GM21717 (cell line): ENCODE measurements around the gene ROR2.

ENCODE experiments used
- ATAC-seq: cut with Tn5 transposase; IDR thresholded peaks from one replicate; pipeline ENCODE4 v1.9.1; 2021; ENCODE audit warnings: mild to moderate bottlenecking, moderate library complexity; ENCODE audit not compliant: unreplicated experiment

ROR2 gene

DNA sequence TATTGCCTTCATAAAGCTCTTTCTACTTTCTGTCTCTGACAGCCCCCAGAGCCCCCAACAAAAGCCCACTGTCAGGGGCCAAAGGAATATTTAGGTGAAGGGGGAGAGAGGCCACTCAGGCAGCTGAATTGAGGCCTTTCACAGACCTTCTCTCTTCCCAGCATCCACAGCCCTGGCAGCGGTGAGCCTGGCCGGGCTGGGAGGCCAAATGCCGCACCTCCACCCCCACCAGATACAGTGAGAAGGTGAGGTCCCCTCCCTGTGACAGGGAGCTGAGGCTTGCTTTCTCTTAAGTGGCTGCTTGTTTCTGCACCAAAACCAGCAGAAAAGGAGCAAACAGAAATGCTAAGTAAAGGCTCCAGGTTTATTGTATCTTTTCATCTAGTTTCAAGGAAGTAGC lies 168.1 kb downstream of the ROR2 start:
- ATAC-seq: no peak

DNA sequence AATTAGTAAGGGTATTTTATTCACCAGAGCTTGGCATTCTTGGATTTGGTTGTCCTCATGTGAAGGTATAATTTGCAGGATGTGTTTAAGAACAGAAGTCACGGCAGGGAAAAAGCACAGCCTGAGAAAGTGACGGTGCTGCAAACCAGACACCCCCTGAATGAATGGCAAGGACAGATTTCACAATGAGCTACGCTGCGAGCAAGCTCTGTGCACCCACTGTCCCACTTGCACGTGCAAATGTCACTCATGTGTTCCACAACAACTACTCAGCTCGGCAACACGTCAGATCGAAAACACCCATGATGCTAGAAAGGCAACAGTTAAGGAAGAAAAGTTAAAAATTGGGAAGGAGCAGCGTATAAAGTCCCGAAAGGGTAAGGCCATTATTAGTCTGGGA lies 168.9 kb downstream of the ROR2 start:
- ATAC-seq: no peak

GRCh38 chr9:91778031-91778430 lies 172.0 kb downstream of the ROR2 start:
- no peak for ATAC-seq

DNA sequence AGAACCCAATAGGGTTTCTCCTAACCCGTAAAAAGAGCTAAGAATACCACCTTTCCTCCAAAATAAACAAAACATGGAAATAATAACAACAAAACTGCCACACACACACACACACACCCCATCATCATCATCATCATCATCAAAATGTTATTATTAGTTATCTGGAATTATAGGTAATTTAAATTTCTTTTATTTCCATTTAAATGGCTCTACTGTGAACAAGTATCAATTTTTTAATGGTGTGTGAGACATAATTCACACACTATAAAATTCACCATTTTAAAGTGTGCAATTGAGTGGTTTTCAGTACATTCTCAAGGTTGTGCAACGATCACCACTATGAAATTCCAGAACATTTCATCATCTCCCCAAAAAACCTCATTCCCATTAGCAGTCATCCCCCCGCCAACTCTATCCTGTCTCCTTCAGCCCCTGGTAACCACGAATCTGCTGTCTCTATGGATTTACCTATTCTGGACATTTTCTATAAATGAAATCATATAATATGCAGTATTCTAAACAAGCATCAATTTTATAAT lies 172.7 kb downstream of the ROR2 start:
- ATAC-seq: no peak

DNA sequence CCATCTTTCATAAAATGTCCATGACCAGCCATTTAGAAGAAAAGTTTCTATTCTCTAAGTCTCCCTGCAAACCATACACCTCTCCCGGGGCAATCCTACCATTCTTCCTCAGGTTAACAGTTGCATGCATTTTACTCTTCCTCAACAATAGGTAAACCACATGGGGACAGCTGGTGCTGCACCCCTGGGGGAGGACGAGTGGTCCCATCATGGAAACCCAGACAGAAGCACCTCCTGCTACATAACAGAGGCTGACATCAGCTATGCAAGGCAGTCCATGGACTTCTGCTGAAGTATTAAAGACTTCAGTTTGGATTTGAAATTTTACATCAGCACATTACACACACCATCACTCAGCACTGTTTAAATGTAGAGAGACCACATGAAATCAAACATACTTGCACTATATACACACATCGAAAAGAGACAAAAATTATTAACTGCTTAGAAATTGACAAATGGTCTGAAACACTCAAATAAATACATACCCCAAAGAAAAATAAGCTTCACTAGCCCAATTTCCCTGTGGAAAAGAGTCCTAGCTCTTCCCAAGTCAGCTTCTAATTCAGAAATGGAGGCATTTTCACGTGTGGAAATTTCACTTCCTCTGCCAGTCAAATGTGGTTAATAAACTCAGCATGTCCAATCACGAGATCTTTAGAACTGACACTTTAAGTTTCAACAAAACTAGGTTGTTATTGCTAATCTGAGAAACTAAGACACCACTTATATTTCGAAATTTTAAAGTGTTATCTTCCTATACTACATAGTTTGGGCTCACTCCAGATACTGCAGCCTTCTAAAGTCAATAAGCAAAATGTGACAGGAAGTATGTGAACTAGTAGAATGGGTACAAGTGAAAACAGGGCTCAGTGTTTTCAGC lies 173.4 kb downstream of the ROR2 start:
- ATAC-seq: no peak

GRCh38 chr9:91775708-91776028 lies 174.4 kb downstream of the ROR2 start:
- no peak for ATAC-seq

DNA sequence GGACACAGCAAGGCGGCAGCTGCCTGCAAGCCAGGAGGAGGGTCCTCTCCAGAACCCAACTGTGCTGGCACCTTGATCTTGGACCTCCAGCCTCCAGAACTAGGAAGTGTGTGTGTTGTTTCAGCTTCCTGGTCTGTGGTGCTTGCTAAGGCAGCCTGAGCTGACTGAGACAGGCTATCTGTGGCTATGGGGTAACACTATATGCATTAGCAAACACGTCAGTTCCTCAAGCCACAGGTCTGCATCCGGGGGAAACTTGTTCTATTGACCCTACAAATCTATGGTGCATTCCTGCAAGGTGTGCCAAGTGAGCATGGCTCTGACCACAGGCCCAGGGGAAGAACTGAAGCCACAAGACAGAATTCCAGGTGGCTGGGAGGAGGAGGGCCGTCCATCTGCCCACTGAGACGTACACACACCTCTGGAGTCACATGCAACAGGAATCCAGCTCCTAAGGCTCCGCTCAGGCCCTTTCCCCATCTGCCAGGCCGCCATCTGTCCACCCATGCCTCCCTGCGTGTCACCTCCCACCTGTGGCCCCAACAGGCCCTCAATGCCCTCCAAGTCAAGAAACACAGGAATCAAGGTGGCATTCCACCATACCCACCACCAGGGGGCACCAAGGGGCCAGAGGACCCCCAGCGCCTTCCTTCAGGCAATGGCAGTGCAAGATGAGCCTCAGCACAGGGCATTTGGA lies 174.9 kb downstream of the ROR2 start:
- ATAC-seq: no peak

GRCh38 chr9:91773156-91773555 lies 176.9 kb downstream of the ROR2 start:
- ATAC-seq: no peak

- ATAC-seq: no peak
These were observed 178.2 kb downstream of the ROR2 start for GRCh38 chr9:91771864-91772263.

DNA sequence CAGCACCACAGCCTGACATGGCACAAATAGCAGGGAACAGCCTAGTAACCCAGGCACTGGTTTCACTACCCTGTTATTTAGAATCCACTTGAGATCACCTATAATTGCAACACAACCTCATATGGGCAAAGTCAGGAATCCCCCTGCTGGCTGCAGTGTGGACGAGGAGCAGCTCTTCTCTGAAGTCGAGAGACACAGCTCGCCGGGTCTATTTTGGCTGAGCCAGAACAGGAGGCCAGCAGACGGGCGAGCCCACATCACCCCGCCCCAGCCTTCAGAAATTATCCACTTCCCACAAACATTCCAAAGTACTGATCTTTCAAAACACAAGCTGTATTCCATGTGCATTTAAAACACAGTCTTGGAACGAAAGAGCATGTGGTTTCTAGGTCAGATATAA lies 179.0 kb downstream of the ROR2 start:
- no peak for ATAC-seq

- no peak for ATAC-seq
These were observed 179.8 kb downstream of the ROR2 start for GRCh38 chr9:91770229-91770628.

- no peak for ATAC-seq
These were observed 180.8 kb downstream of the ROR2 start for GRCh38 chr9:91768977-91769916.

- no peak for ATAC-seq
These were observed 181.5 kb downstream of the ROR2 start for GRCh38 chr9:91768507-91768906.

DNA sequence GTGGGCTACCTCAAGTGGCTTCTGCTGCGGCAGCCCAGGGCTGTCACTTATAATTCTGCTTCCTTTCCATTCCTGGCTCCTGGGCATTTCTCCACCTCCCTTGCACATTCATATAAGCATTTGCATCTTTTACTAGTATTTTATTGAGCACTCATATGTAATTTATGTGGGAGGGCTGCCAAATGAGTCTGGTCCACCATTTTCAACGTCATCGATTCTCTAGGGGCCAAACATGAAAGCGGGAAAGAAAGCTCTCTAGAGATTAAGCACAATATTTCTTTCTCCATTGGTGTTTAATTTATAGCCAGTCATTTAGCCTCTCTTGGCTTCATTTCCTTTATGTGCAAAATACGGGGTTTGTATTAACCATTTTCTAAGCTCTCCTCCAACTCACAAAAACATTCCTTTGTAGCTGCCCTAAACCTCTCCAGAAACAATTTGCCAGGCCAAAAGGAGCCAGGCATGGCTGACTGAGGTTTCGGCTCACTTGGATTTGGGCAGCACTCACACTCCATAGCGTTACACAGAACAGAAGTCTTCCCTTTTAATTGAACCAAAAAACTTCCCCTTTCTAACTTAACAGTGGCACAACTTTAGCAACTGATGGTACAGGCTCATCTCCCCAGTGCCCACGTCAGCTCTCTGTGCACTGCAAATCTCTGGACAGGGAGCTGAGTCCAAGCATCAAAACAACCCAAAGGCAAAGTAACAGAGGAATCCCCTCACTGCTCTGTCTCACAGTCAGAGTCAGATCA lies 183.5 kb downstream of the ROR2 start:
- no peak for ATAC-seq

DNA sequence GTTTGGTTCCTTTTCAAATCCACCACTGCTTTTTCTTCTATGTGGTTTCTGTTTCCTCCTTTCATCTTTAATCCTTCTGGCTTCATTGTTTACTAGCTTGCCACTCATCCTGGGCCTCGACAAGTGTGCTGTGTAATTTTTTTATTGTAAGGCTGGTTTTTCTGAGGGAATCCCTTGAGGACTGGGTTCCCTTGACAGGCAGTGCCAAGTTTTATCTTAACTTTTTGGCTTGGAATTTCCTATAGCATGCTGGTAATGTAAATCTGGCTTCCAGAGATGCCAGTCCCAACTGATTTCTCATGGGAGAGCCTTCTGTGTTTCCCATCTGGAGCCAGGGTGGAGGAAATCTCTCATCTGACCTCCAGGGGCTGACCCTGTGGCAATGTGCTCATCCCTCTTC lies 184.7 kb downstream of the ROR2 start:
- no peak for ATAC-seq

- no peak for ATAC-seq
These were observed 185.4 kb downstream of the ROR2 start for GRCh38 chr9:91764661-91765060.

GRCh38 chr9:91761362-91761761 lies 188.7 kb downstream of the ROR2 start:
- no peak for ATAC-seq

DNA sequence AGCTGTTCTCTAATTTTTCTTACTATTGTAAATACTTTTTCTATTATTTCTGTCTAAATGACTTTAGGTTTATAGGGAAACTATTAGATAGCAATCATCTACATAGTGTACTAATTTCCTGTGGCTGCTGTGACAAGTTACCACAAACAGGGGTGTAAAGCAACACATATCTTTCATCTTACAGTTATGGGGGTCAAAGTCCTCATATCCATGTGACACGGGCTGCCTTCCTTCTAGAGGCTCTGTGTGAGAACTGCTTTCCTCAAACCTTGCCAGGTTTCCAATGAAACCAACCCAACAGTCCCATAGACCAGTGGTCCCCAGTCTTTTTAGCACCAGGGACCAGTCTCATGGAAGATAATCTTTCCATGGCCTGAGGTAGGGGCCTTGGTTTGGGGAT lies 189.1 kb downstream of the ROR2 start:
- no peak for ATAC-seq

GRCh38 chr9:91758491-91758981 lies 191.5 kb downstream of the ROR2 start:
- ATAC-seq: peak; percentile 53

DNA sequence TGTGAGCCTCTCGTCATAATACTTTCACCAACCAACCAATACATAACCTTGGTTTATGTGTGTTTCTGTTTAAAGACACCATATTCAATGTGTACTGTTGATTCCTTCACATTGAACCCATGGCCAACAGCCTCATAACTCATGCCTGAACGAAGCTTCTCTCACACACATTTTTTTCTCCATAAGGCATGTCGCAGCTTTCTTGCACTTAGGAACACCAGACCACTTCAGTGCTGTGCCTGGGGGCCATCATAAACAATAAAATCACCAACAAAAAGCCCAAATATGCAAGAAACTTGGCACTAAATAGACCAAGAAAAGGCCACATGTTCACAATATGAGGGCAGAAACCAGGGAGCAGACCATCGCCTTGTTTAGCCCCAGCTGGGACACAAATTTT lies 192.2 kb downstream of the ROR2 start:
- no peak for ATAC-seq

GRCh38 chr9:91756510-91756780 lies 193.6 kb downstream of the ROR2 start:
- ATAC-seq: no peak
